GM21529 (cell line): Measurements from ENCODE around the gene PTRH1.

Experiments used
- ATAC-seq: cut with Tn5 transposase; IDR thresholded peaks from one replicate; pipeline ENCODE4 v1.9.1; 2021; ENCODE audit not compliant: unreplicated experiment

PTRH1 gene

GRCh38 chr9:127664678-127665507 lies 50.6 kb downstream of the PTRH1 start:
- no peak for ATAC-seq

GRCh38 chr9:127664324-127664677 lies 51.2 kb downstream of the PTRH1 start:
- ATAC-seq: no peak
